Measurements from ENCODE around the gene ACOT8.

ACOT8 gene

DNA sequence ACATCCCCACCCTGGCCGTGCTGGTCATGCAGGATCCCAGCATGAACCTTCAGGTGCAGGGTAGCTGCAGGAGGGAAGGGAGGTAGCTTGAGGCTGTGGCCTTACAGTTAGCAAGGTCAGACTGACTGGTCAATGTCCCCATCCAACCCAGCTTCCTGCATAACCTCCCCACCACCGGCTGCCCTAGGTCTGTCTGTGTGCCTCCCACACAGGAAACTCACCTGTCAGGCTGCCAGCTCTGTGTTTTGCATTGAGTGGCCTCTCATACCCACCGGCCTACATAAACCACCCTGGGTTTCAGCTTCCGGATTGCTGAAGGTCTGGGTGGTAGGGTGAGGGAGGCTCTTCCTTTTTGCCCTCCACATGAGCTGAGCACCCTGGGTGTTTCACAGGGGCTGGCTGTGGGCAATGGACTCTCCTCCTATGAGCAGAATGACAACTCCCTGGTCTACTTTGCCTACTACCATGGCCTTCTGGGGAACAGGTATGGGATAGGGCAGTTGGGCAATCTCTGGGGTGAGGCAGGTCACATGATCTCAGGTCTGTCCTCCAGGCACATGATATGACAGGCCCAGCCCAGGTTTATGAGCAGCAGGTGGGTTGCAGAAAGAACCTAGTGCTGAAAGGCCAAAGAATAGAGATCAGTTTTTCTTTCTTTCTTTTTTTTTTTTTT is 35.8 kb upstream of the ACOT8 start:
- no peak for DNase-seq (ENCODE audit: low read depth in 1 of 2, low spot score in 1 of 2)
- in situ Hi-C loops (cut with HindIII; ENCODE audit: low pct_unique_long_range_greater_than_20kb, low sequenced_read_pairs), result no loop called here
- TF ChIP-seq JUND (IDR thresholded peaks at IDR 0.05; ENCODE audit: low read depth), result no peak

- in situ Hi-C loops (cut with HindIII; ENCODE audit: low pct_unique_long_range_greater_than_20kb, low sequenced_read_pairs), result no loop called here
- TF ChIP-seq JUND (IDR thresholded peaks at IDR 0.05; ENCODE audit: low read depth), result no peak
- DNase-seq (ENCODE audit: low read depth in 1 of 2, low spot score in 1 of 2), result peak; percentile 75 to 90
Measured at GRCh38 chr20:45892049-45892825, 35.0 kb upstream of the ACOT8 start.

DNA sequence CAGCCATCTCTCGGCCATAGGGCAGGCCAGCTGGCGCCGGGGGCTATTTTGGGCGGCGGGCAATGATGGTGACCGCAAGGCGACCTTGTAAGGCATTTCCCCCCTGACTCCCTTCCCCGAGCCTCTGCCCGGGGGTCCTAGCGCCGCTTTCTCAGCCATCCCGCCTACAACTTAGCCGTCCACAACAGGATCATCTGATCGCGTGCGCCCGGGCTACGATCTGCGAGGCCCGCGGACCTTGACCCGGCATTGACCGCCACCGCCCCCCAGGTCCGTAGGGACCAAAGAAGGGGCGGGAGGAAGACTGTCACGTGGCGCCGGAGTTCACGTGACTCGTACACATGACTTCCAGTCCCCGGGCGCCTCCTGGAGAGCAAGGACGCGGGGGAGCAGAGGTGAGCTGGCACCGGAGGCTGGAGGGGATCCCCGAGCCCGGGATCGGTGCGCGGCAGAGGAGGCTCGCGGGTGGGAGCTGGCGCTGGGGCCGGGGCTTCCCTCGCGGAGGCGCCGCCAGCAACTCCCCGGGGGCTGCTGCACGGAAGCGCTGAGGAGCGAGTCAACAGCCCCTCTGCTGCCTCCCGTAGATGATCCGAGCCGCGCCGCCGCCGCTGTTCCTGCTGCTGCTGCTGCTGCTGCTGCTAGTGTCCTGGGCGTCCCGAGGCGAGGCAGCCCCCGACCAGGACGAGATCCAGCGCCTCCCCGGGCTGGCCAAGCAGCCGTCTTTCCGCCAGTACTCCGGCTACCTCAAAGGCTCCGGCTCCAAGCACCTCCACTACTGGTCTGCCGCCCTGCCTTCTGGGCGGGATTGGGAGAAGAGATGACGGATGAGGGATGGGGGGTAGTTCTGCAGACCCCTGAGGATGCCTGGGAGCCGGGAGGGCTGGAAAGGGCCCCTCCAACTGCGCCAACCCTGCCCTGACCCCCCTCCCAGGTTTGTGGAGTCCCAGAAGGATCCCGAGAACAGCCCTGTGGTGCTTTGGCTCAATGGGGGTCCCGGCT is 34.1 kb upstream of the ACOT8 start, which contains the start of the genes CTSA and NEURL2:
TSS of gene CTSA (plus strand) at position 351 of the 999 bp plus-strand sequence. CDS start at position 585, 234 bp downstream.
TSS of gene NEURL2 (minus strand) at position 224 of the 999 bp plus-strand sequence. CDS start at position 7, 217 bp downstream.
- in situ Hi-C loops (cut with HindIII; ENCODE audit: low pct_unique_long_range_greater_than_20kb, low sequenced_read_pairs), result no loop called here
- peak; percentile 95 to 100 for DNase-seq (ENCODE audit: low read depth in 1 of 2, low spot score in 1 of 2)
- TF ChIP-seq JUND (IDR thresholded peaks at IDR 0.05; ENCODE audit: low read depth), result no peak

- DNase-seq (ENCODE audit: low read depth in 1 of 2, low spot score in 1 of 2), result peak; percentile 40 to 59
- TF ChIP-seq JUND (IDR thresholded peaks at IDR 0.05; ENCODE audit: low read depth), result no peak
- in situ Hi-C loops (cut with HindIII; ENCODE audit: low pct_unique_long_range_greater_than_20kb, low sequenced_read_pairs), result no loop called here
Measured at GRCh38 chr20:45890077-45890984, 33.1 kb upstream of the ACOT8 start.

DNA sequence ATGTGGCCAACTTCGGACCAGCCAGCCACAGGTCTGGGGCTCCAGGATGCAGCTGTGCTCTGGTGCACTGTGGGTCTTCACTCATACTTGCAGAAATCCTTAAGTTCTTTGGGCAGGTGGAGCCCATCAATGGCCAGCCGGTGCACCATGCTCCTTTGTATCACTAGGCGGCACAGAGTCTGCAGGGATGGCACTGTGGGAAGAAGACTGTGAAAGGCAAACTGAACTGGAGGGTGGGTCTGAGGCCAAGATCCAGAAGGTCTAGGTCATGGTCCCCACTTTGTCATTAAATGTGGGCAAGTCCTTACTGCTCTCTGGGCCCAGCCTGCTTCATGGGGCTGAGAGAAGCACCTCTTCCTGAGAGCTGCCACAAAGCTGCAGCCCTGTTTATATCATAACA is 31.5 kb upstream of the ACOT8 start:
- TF ChIP-seq JUND (IDR thresholded peaks at IDR 0.05; ENCODE audit: low read depth), result no peak
- in situ Hi-C loops (cut with HindIII; ENCODE audit: low pct_unique_long_range_greater_than_20kb, low sequenced_read_pairs), result no loop called here
- no peak for DNase-seq (ENCODE audit: low read depth in 1 of 2, low spot score in 1 of 2)

DNA sequence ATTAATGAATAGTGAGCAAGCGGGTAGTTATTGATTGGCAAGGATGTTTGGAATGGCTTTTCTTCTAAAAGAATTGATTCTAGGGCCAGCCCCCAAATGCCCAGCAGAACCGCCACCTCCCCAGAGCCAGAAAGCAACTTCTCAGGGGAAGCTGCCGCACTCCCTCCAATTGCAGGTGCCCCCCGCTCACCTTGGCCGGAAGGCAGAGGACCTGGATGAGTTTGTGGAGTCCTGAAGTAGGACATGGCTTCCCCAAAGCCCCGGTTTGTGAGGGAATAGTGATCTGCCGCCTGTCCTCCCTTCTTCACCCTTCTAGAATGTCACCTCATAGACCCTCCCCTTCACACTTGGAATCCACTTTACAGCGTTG is 30.1 kb upstream of the ACOT8 start, which contains the start of gene SPATA25:
TSS of gene SPATA25 (minus strand) at position 277 of the 370 bp plus-strand sequence. CDS start at position 245, 32 bp downstream.
- no peak for TF ChIP-seq JUND (IDR thresholded peaks at IDR 0.05; ENCODE audit: low read depth)
- in situ Hi-C loops (cut with HindIII; ENCODE audit: low pct_unique_long_range_greater_than_20kb, low sequenced_read_pairs), result no loop called here
- DNase-seq (ENCODE audit: low read depth in 1 of 2, low spot score in 1 of 2), result no peak

GRCh38 chr20:45886590-45887345 is 29.6 kb upstream of the ACOT8 start:
- TF ChIP-seq JUND (IDR thresholded peaks at IDR 0.05; ENCODE audit: low read depth), result no peak
- DNase-seq (ENCODE audit: low read depth in 1 of 2, low spot score in 1 of 2), result no peak
- in situ Hi-C loops (cut with HindIII; ENCODE audit: low pct_unique_long_range_greater_than_20kb, low sequenced_read_pairs), result no loop called here

- in situ Hi-C loops (cut with HindIII; ENCODE audit: low pct_unique_long_range_greater_than_20kb, low sequenced_read_pairs), result no loop called here
Measured at GRCh38 chr20:45883100-45883469, 25.9 kb upstream of the ACOT8 start.

GRCh38 chr20:45882469-45883099 is 25.4 kb upstream of the ACOT8 start:
- in situ Hi-C loops (cut with HindIII; ENCODE audit: low pct_unique_long_range_greater_than_20kb, low sequenced_read_pairs), result no loop called here
- TF ChIP-seq JUND (IDR thresholded peaks at IDR 0.05; ENCODE audit: low read depth), result no peak
- no peak for DNase-seq (ENCODE audit: low read depth in 1 of 2, low spot score in 1 of 2)

More at GRCh38 chr20:45883100-45883469, 25.9 kb upstream of the ACOT8 start:
- DNase-seq (ENCODE audit: low read depth in 1 of 2, low spot score in 1 of 2), result no peak
- TF ChIP-seq JUND (IDR thresholded peaks at IDR 0.05; ENCODE audit: low read depth), result no peak

GRCh38 chr20:45880988-45881788 is 24.0 kb upstream of the ACOT8 start, which contains the start of gene ZSWIM1:
TSS of gene ZSWIM1 (plus strand) at chr20:45881227. CDS start at chr20:45882593, 1,366 bp downstream.
- TF ChIP-seq JUND (IDR thresholded peaks at IDR 0.05; ENCODE audit: low read depth), result no peak
- in situ Hi-C loops (cut with HindIII; ENCODE audit: low pct_unique_long_range_greater_than_20kb, low sequenced_read_pairs), result no loop called here
- DNase-seq (ENCODE audit: low read depth in 1 of 2, low spot score in 1 of 2), result peak; percentile 99 to 100
